Karpas-422 (cell line): Measurements from ENCODE around the gene TMCO4. TPM values are rescaled to one million over a fixed set of nuclear protein-coding genes. Genes with fewer than 3 reads are reported as not detected.
"Not testable (repeated sequence)": the region's sequence is repeated elsewhere in the genome, so short reads cannot be mapped to it uniquely, and the experiment has no call there.

ENCODE experiments used
- DNase-seq: peaks from one replicate; pipeline ENCODE4 v3.0.0-alpha.2; 2015
- H2AFZ ChIP-seq: fragments of 200-600 bp; sonication (generic); 2 replicates; pipeline ENCODE4 v1.6.1; 2014; ENCODE audit warnings: antibody characterized with exemption, low read length, mixed read lengths
- H3K27ac ChIP-seq: fragments of 200-600 bp; sonication (generic); 2 replicates; pipeline ENCODE4 v1.5.1; 2014; ENCODE audit warnings: mild to moderate bottlenecking, low read length, moderate library complexity
- H3K27me3 ChIP-seq: fragments of 200-600 bp; sonication (generic); 2 replicates; pipeline ENCODE4 v1.6.1; 2014; ENCODE audit warnings: low read length, mixed read lengths
- H3K36me3 ChIP-seq: fragments of 200-600 bp; sonication (generic); 2 replicates; pipeline ENCODE4 v1.6.1; 2014; ENCODE audit warnings: low read length, mixed read lengths; ENCODE audit not compliant: insufficient read depth
- H3K4me1 ChIP-seq: fragments of 200-600 bp; sonication (generic); 2 replicates; pipeline ENCODE4 v1.6.1; 2014; ENCODE audit warnings: mild to moderate bottlenecking, low read length, mixed read lengths
- H3K4me2 ChIP-seq: fragments of 200-600 bp; sonication (generic); 2 replicates; pipeline ENCODE4 v1.6.1; 2014; ENCODE audit warnings: low read length, low read depth, mild to moderate bottlenecking; ENCODE audit not compliant: poor library complexity, severe bottlenecking
- H3K4me3 ChIP-seq: fragments of 200-600 bp; sonication (generic); 2 replicates; pipeline ENCODE4 v1.5.1; 2014; ENCODE audit warnings: mild to moderate bottlenecking, antibody characterized with exemption, low read length, mixed read lengths
- H3K79me2 ChIP-seq: fragments of 200-600 bp; sonication (generic); 2 replicates; pipeline ENCODE4 v1.6.1; 2014; ENCODE audit warnings: mild to moderate bottlenecking, low read length, mixed read lengths
- H3K9ac ChIP-seq: fragments of 200-600 bp; sonication (generic); 2 replicates; pipeline ENCODE4 v1.6.0; 2014; ENCODE audit warnings: low read length
- H3K9me2 ChIP-seq: fragments of 200-600 bp; sonication (generic), shearing (Covaris generic); replicated peaks from 2 replicates; pipeline ENCODE4 v1.6.0; 2014; ENCODE audit warnings: mild to moderate bottlenecking, low read length, moderate library complexity; ENCODE audit not compliant: insufficient read depth
- H3K9me3 ChIP-seq: fragments of 300-700, 200-600 bp; sonication (generic); 2 replicates; pipeline ENCODE4 v1.6.1; 2014; ENCODE audit warnings: low read length, mixed read lengths
- H4K20me1 ChIP-seq: fragments of 200-600 bp; sonication (generic); 2 replicates; pipeline ENCODE4 v1.6.1; 2014; ENCODE audit warnings: mild to moderate bottlenecking, antibody characterized with exemption, low read length, low read depth; ENCODE audit not compliant: insufficient read depth
- total RNA-seq: library from RNA; depleted of rRNA; stranded (reverse); fragments of >200 nt; shearing (Covaris generic); gene quantifications from 2 replicates; pipeline ENCODE4 v1.2.3, GENCODE V29; 2014; ENCODE audit warnings: low replicate concordance; rRNA removed

TMCO4 gene
- total RNA-seq, 1 experiment from 2014 or later: 9.9 TPM

DNA sequence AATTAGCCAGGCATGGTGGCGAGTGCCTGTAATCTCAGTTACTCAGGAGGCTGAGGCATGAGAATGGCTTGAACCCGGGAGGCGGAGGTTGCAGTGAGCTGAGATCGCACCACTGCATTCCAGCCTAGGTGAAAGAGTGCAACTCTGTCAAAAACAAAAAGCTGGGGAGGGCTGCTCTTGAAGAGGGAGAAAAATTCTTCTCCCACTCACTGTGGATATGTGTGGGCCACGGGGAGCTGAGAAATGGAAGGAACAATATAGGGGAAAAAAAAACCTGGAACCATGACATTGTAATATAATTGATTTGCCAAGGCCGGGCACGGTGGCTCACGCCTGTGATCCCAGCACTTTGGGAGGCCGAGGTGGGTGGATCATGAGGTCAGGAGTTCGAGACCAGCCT, 163.0 kb downstream of the TMCO4 start:
- H3K4me3 ChIP-seq, H3K4me2 ChIP-seq, H3K9me3 ChIP-seq, H3K4me1 ChIP-seq, H3K27me3 ChIP-seq, H3K9me2 ChIP-seq, H3K79me2 ChIP-seq, H3K9ac ChIP-seq, H3K27ac ChIP-seq, H4K20me1 ChIP-seq, H3K36me3 ChIP-seq, H2AFZ ChIP-seq, DNase-seq: not testable (repeated sequence)

DNA sequence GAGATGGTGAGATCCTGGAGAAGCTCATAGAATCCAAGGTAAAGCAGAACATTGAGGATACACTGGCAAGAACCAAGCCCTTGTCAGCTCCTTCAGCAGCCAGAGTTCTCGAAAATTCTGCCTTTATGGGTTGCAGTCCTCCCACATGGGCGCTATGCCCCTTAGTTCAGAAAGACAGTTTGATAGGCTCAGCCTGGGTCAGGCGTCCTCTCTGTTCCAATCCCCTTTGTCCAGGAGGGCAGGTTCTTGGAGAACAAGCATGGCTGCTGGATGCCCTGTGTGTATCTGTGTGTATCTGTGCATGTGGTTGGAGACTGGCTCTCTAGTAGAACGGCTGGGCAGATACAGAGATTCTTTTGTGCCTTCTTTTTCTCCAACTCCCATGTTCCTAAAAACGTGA, 163.7 kb downstream of the TMCO4 start:
- Histone ChIP-seq H3K27ac (no peak overlapping the region), H3K27me3 (no peaks in the 10 kb centered on the region), H3K4me1 (no peaks in the 10 kb centered on the region), H4K20me1 (no peaks in the 10 kb centered on the region), H3K4me2 (no peak overlapping the region), H2AFZ (no peak overlapping the region), H3K79me2 (no peaks in the 10 kb centered on the region), H3K36me3 (no peaks in the 10 kb centered on the region), H3K9me2 (no peaks in the 10 kb centered on the region), H3K9me3 (no peaks in the 10 kb centered on the region), H3K4me3 (no peak overlapping the region), H3K9ac (no peak overlapping the region)
- DNase-seq: no peak

- H2AFZ ChIP-seq: no peak overlapping the region
- H3K27ac ChIP-seq: no peak overlapping the region
- no peaks in the 10 kb centered on the region for H3K9me2 ChIP-seq
- H3K36me3 ChIP-seq: no peaks in the 10 kb centered on the region
- no peak for DNase-seq
- H3K79me2 ChIP-seq: no peaks in the 10 kb centered on the region
- 0 out of 2 replicates have a peak, but pooled peaks cover 2% of the 10 kb centered on the region for H4K20me1 ChIP-seq
- H3K9me3 ChIP-seq: no peaks in the 10 kb centered on the region
- no peaks in the 10 kb centered on the region for H3K4me1 ChIP-seq
- no peak overlapping the region for H3K4me2 ChIP-seq
- H3K9ac ChIP-seq: no peak overlapping the region
- H3K4me3 ChIP-seq: no peak overlapping the region
- no peaks in the 10 kb centered on the region for H3K27me3 ChIP-seq
Measured at GRCh38 chr1:19635646-19636045, 164.1 kb downstream of the TMCO4 start.

GRCh38 chr1:19635064-19635463, 164.7 kb downstream of the TMCO4 start:
- not testable (repeated sequence) for H2AFZ ChIP-seq, H3K27me3 ChIP-seq, H4K20me1 ChIP-seq, H3K9me3 ChIP-seq, H3K79me2 ChIP-seq, H3K4me1 ChIP-seq, H3K9me2 ChIP-seq, H3K36me3 ChIP-seq, H3K4me3 ChIP-seq, H3K4me2 ChIP-seq, H3K9ac ChIP-seq, DNase-seq, H3K27ac ChIP-seq

DNA sequence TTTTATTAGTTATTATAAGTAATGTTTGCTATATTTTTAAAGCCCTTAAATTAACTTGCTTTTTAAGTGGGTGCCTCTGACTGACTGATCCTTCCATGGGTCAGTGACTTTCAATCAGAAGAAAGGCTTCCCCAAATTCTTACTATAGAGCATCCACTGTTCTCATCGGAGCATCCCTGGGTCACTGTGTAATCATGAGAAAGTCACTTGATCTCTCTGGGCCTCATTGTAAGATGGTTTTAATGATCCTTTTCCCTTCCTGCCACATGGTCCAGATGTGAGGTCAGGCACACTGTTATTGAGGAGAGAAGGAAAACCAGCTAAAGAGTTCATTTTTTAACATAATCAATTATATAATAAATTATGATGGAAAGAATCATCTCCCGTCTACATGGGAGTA, 166.6 kb downstream of the TMCO4 start:
- no peaks in the 10 kb centered on the region for H3K27me3 ChIP-seq
- no peaks in the 10 kb centered on the region for H3K36me3 ChIP-seq
- no peaks in the 10 kb centered on the region for H3K79me2 ChIP-seq
- H2AFZ ChIP-seq: no peak overlapping the region
- H3K9me2 ChIP-seq: no peaks in the 10 kb centered on the region
- 0 out of 2 replicates have a peak, but pooled peaks cover 5% of the 10 kb centered on the region for H4K20me1 ChIP-seq
- H3K4me1 ChIP-seq: no peaks in the 10 kb centered on the region
- H3K9me3 ChIP-seq: no peaks in the 10 kb centered on the region
- H3K4me3 ChIP-seq: no peak overlapping the region
- no peak overlapping the region for H3K9ac ChIP-seq
- DNase-seq: no peak
- H3K4me2 ChIP-seq: no peak overlapping the region
- no peak overlapping the region for H3K27ac ChIP-seq

Other genes with a start within 250 kb of the TMCO4 start
- gene NBL1, start 155.6 kb downstream of the TMCO4 start, total RNA-seq: not detected in 2 replicates
- not detected in 2 replicates for gene HTR6, start 135.0 kb downstream of the TMCO4 start, total RNA-seq
- gene RNF186, start 15.4 kb upstream of the TMCO4 start, total RNA-seq: not detected in 2 replicates
- 7.0 and 9.1 TPM in 2 replicates for gene OTUD3, start 82.5 kb upstream of the TMCO4 start, total RNA-seq
- gene PLA2G2E, start 123.7 kb upstream of the TMCO4 start, total RNA-seq: not detected in 2 replicates
- gene PLA2G2A, start 179.7 kb upstream of the TMCO4 start, total RNA-seq: not detected in 2 replicates